Gastroesophageal sphincter (tissue), 2 donors: ENCODE data around the gene FLT3.

Experiments used
- EP300 ChIP-seq: sonication (generic); formaldehyde crosslinking; IDR thresholded peaks from one replicate; pipeline ENCODE4 v1.6.1; 2017; ENCODE audit warnings: antibody characterized with exemption, mild to moderate bottlenecking
- POLR2AphosphoS5 ChIP-seq: sonication (generic); formaldehyde crosslinking; IDR thresholded peaks from one replicate; pipeline ENCODE4 v1.6.1; 2017; ENCODE audit warnings: antibody characterized with exemption

DNA sequence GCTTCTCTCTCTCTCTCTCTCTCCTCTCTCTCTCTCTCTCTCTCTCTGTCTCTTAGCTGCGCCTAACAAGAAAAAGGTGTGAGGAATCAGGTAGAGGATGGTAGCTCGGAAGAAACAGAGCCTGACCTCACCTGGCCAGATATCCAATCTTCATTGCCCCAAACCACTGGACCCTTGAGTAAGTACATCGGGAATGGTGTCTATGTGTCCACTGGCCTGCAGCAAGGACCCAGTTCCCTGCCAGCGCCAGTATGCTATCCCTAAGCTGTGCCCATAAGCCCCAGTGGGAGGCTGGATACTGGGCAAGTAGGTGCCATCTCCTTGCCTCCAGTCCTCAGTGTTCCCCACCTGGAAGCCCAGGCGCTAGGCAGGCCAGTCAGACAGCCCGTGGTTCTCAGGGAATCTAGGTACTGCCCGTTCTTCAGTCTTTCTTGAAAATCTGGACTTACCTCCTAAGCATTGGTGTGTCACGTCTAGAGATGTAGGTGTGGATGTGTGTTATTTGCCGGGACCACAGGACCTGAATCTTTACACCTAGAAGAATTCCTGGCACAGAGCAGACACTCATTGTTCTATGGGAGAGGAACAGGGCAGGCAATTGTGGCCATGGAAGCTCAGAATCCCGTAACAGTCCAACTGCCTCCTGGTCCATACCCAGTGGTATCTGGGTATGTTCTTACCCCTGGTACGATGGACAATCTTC, 119.2 kb downstream of the FLT3 start:
- TF ChIP-seq EP300 (no peak), POLR2AphosphoS5 (no peak)
